HUES48 (cell line): ENCODE data around the gene SLC6A18.

ENCODE experiments used
- H3K27ac ChIP-seq: one replicate; pipeline ENCODE4 v1.7.0; 2013; ENCODE audit warnings: low read depth, low read length, inconsistent platforms
- H3K27me3 ChIP-seq: 2 replicates; pipeline ENCODE4 v1.6.1; 2013; ENCODE audit warnings: mild to moderate bottlenecking, low read length; ENCODE audit not compliant: control insufficient read depth, insufficient read depth
- H3K36me3 ChIP-seq: 2 replicates; pipeline ENCODE4 v1.6.1; 2013; ENCODE audit warnings: low read length; ENCODE audit not compliant: control insufficient read depth, insufficient read depth
- H3K4me1 ChIP-seq: 2 replicates; pipeline ENCODE4 v1.6.1; 2013; ENCODE audit warnings: mild to moderate bottlenecking, low read length; ENCODE audit not compliant: control insufficient read depth, insufficient read depth
- H3K4me3 ChIP-seq: 2 replicates; pipeline ENCODE4 v1.5.1; 2013; ENCODE audit warnings: mild to moderate bottlenecking, low read depth, low read length
- H3K9ac ChIP-seq: 2 replicates; pipeline ENCODE4 v1.6.1; 2013; ENCODE audit warnings: mild to moderate bottlenecking, low read depth, low read length, moderate library complexity
- H3K9me3 ChIP-seq: 2 replicates; pipeline ENCODE4 v1.6.1; 2013; ENCODE audit warnings: low read length; ENCODE audit not compliant: control insufficient read depth, insufficient read depth

Gene SLC6A18

GRCh38 chr5:1225081-1225480 lies at the start of gene SLC6A18:
SLC6A18 (plus strand) TSS chr5:1225381; CDS start chr5:1225478, 97 bp downstream.
- H3K4me1 ChIP-seq: no peaks in the 10 kb centered on the region
- H3K9me3 ChIP-seq: no peaks in the 10 kb centered on the region
- no peak within 1 kb of the TSS for H3K4me3 ChIP-seq
- H3K27me3 ChIP-seq: no peaks in the 10 kb centered on the region
- no peak within 1 kb of the TSS for H3K27ac ChIP-seq
- H3K9ac ChIP-seq: no peak within 1 kb of the TSS
- H3K36me3 ChIP-seq: no peaks in the 10 kb centered on the region

- no peaks in the 10 kb centered on the region for H3K4me1 ChIP-seq
Measured at GRCh38 chr5:1175801-1176472, 49.2 kb upstream of the SLC6A18 start.

GRCh38 chr5:1176473-1177391 lies 48.4 kb upstream of the SLC6A18 start:
- Histone ChIP-seq H3K27me3 (no peaks in the 10 kb centered on the region), H3K4me3 (no peak overlapping the region), H3K9ac (no peak overlapping the region), H3K9me3 (no peaks in the 10 kb centered on the region), H3K27ac (no peak overlapping the region), H3K4me1 (no peaks in the 10 kb centered on the region), H3K36me3 (no peaks in the 10 kb centered on the region)

More at GRCh38 chr5:1175801-1176472, 49.2 kb upstream of the SLC6A18 start:
- Histone ChIP-seq H3K9ac (no peak overlapping the region), H3K27me3 (no peaks in the 10 kb centered on the region), H3K4me3 (no peak overlapping the region), H3K36me3 (no peaks in the 10 kb centered on the region), H3K27ac (no peak overlapping the region), H3K9me3 (no peaks in the 10 kb centered on the region)

GRCh38 chr5:1177826-1178528 lies 47.2 kb upstream of the SLC6A18 start:
- no peaks in the 10 kb centered on the region for H3K36me3 ChIP-seq
- H3K27me3 ChIP-seq: no peaks in the 10 kb centered on the region
- H3K4me1 ChIP-seq: no peaks in the 10 kb centered on the region
- H3K4me3 ChIP-seq: no peak overlapping the region
- H3K9ac ChIP-seq: no peak overlapping the region
- no peak overlapping the region for H3K27ac ChIP-seq
- H3K9me3 ChIP-seq: no peaks in the 10 kb centered on the region

GRCh38 chr5:1178529-1179382 lies 46.4 kb upstream of the SLC6A18 start:
- H3K36me3 ChIP-seq: no peaks in the 10 kb centered on the region
- H3K4me3 ChIP-seq: no peak overlapping the region

GRCh38 chr5:1179383-1179715 lies 45.8 kb upstream of the SLC6A18 start:
- Histone ChIP-seq H3K4me1 (no peaks in the 10 kb centered on the region), H3K9ac (no peak overlapping the region), H3K27ac (no peak overlapping the region), H3K9me3 (no peaks in the 10 kb centered on the region), H3K36me3 (no peaks in the 10 kb centered on the region), H3K4me3 (no peak overlapping the region), H3K27me3 (no peaks in the 10 kb centered on the region)

More at GRCh38 chr5:1178529-1179382, 46.4 kb upstream of the SLC6A18 start:
- Histone ChIP-seq H3K9me3 (no peaks in the 10 kb centered on the region), H3K27me3 (no peaks in the 10 kb centered on the region), H3K9ac (no peak overlapping the region), H3K27ac (no peak overlapping the region), H3K4me1 (no peaks in the 10 kb centered on the region)

GRCh38 chr5:1180096-1180495 lies 45.1 kb upstream of the SLC6A18 start:
- Histone ChIP-seq H3K4me1 (no peaks in the 10 kb centered on the region), H3K9ac (no peak overlapping the region), H3K27ac (no peak overlapping the region), H3K27me3 (no peaks in the 10 kb centered on the region), H3K4me3 (no peak overlapping the region), H3K9me3 (no peaks in the 10 kb centered on the region), H3K36me3 (no peaks in the 10 kb centered on the region)

- H3K4me1 ChIP-seq: no peaks in the 10 kb centered on the region
- H3K9me3 ChIP-seq: no peaks in the 10 kb centered on the region
- no peaks in the 10 kb centered on the region for H3K27me3 ChIP-seq
- no peak overlapping the region for H3K27ac ChIP-seq
- H3K36me3 ChIP-seq: no peaks in the 10 kb centered on the region
- H3K9ac ChIP-seq: no peak overlapping the region
- no peak overlapping the region for H3K4me3 ChIP-seq
Measured at GRCh38 chr5:1180841-1181271, 44.3 kb upstream of the SLC6A18 start.

GRCh38 chr5:1181451-1182359 lies 43.5 kb upstream of the SLC6A18 start:
- Histone ChIP-seq H3K36me3 (no peaks in the 10 kb centered on the region), H3K9ac (no peak overlapping the region), H3K4me1 (no peaks in the 10 kb centered on the region), H3K4me3 (no peak overlapping the region), H3K27me3 (no peaks in the 10 kb centered on the region), H3K9me3 (no peaks in the 10 kb centered on the region), H3K27ac (no peak overlapping the region)

GRCh38 chr5:1182360-1182632 lies 42.9 kb upstream of the SLC6A18 start:
- H3K36me3 ChIP-seq: no peaks in the 10 kb centered on the region
- no peak overlapping the region for H3K9ac ChIP-seq
- no peak overlapping the region for H3K4me3 ChIP-seq
- no peaks in the 10 kb centered on the region for H3K4me1 ChIP-seq
- no peaks in the 10 kb centered on the region for H3K9me3 ChIP-seq
- no peaks in the 10 kb centered on the region for H3K27me3 ChIP-seq
- H3K27ac ChIP-seq: no peak overlapping the region
